Measurements from ENCODE around the gene BCAS3. TPM values are rescaled to one million over a fixed set of nuclear protein-coding genes. Genes with fewer than 3 reads are reported as not detected.
A peak's percentile ranks its signal among the peaks of the same experiment; 100 is the strongest.

The BCAS3 gene
- total RNA-seq (10 to 100 TPM; 34.3 to 47.6 TPM), polyA plus RNA-seq (10 to 100 TPM; 11.6 to 20.5 TPM)
- long read RNA-seq, donor 1, full-length matches to known transcripts, result 8 of 48 reads
- long read RNA-seq, donor 1, partial matches to known transcripts, result 20 of 48 reads
- long read RNA-seq, donor 1, other reads (novel, unspliced or antisense), result 20 of 48 reads
- long read RNA-seq, donor 2, full-length matches to known transcripts, result 2 of 31 reads
- long read RNA-seq, donor 2, partial matches to known transcripts, result 2 of 31 reads
- long read RNA-seq, donor 2, other reads (novel, unspliced or antisense), result 27 of 31 reads

- Histone ChIP-seq H3K4me1 (ENCODE audit: control insufficient read depth in 1 of 2, insufficient read depth in 2 of 2, low read length in 2 of 2) (no peaks in the 10 kb centered on the region), H3K4me3 (ENCODE audit: low read length in 2 of 2) (peak within 1 kb of the TSS; percentile 60 to 75), H3K9me3 (ENCODE audit: control insufficient read depth, low read length) (no peaks in the 10 kb centered on the region), H3K27ac (ENCODE audit: low read depth in 1 of 2, low read length in 2 of 2) (peak within 1 kb of the TSS in 1 of 2 donors; percentile 4), H3K36me3 (ENCODE audit: control insufficient read depth in 1 of 2, insufficient read depth in 2 of 2, low read length in 1 of 2) (no peaks in the 10 kb centered on the region), H3K27me3 (ENCODE audit: control insufficient read depth in 1 of 2, insufficient read depth in 2 of 2, low read length in 1 of 2) (no peaks in the 10 kb centered on the region)
- DNase-seq (peak; percentile 98 to 99), ATAC-seq (ENCODE audit: low FRiP score) (peak; percentile 99)
- intact Hi-C loops (cut with DNase I), result no loop called here
- 0 to 1% methylated on average over 50 to 51 of the region's 51 CpGs for WGBS, 2 donors
Observed at GRCh38 chr17:60677308-60678117, at the start of gene BCAS3. Gene BCAS3 (plus strand): TSS chr17:60677851.

GRCh38 chr17:60628252-60628889, 49.3 kb upstream of the BCAS3 start:
- Histone ChIP-seq H3K4me3 (ENCODE audit: low read length in 2 of 2) (no peak overlapping the region), H3K27me3 (ENCODE audit: control insufficient read depth in 1 of 2, insufficient read depth in 2 of 2, low read length in 1 of 2) (no peaks in the 10 kb centered on the region), H3K4me1 (ENCODE audit: control insufficient read depth in 1 of 2, insufficient read depth in 2 of 2, low read length in 2 of 2) (no peaks in the 10 kb centered on the region), H3K9me3 (ENCODE audit: control insufficient read depth, low read length) (no peaks in the 10 kb centered on the region), H3K27ac (ENCODE audit: low read depth in 1 of 2, low read length in 2 of 2) (no peak overlapping the region), H3K36me3 (ENCODE audit: control insufficient read depth in 1 of 2, insufficient read depth in 2 of 2, low read length in 1 of 2) (no peaks in the 10 kb centered on the region)
- DNase-seq, result no peak
- no peak for ATAC-seq (ENCODE audit: low FRiP score)
- intact Hi-C loops (cut with DNase I), result no loop called here
- WGBS, 2 donors, result 86 to 91% methylated on average over 6 of the region's 6 CpGs

- DNase-seq, result no peak
- ATAC-seq (ENCODE audit: low FRiP score), result no peak
- H3K36me3 ChIP-seq (ENCODE audit: control insufficient read depth in 1 of 2, insufficient read depth in 2 of 2, low read length in 1 of 2), result no peaks in the 10 kb centered on the region
- intact Hi-C loops (cut with DNase I), result no loop called here
- H3K27ac ChIP-seq (ENCODE audit: low read depth in 1 of 2, low read length in 2 of 2), result no peak overlapping the region
- 25 to 36% methylated on average over 2 of the region's 2 CpGs for WGBS, 2 donors
- H3K4me3 ChIP-seq (ENCODE audit: low read length in 2 of 2), result no peak overlapping the region
- no peaks in the 10 kb centered on the region for H3K4me1 ChIP-seq (ENCODE audit: control insufficient read depth in 1 of 2, insufficient read depth in 2 of 2, low read length in 2 of 2)
- H3K27me3 ChIP-seq (ENCODE audit: control insufficient read depth in 1 of 2, insufficient read depth in 2 of 2, low read length in 1 of 2), result no peaks in the 10 kb centered on the region
- H3K9me3 ChIP-seq (ENCODE audit: control insufficient read depth, low read length), result no peaks in the 10 kb centered on the region
Observed at GRCh38 chr17:60629120-60629519, 48.5 kb upstream of the BCAS3 start.

- intact Hi-C loops (cut with DNase I), result no loop called here
- Histone ChIP-seq H3K36me3 (ENCODE audit: control insufficient read depth in 1 of 2, insufficient read depth in 2 of 2, low read length in 1 of 2) (no peaks in the 10 kb centered on the region), H3K9me3 (ENCODE audit: control insufficient read depth, low read length) (no peaks in the 10 kb centered on the region), H3K27me3 (ENCODE audit: control insufficient read depth in 1 of 2, insufficient read depth in 2 of 2, low read length in 1 of 2) (no peaks in the 10 kb centered on the region), H3K4me3 (ENCODE audit: low read length in 2 of 2) (no peak overlapping the region), H3K4me1 (ENCODE audit: control insufficient read depth in 1 of 2, insufficient read depth in 2 of 2, low read length in 2 of 2) (no peaks in the 10 kb centered on the region), H3K27ac (ENCODE audit: low read depth in 1 of 2, low read length in 2 of 2) (no peak overlapping the region)
- ATAC-seq (ENCODE audit: low FRiP score), result no peak
- 41 to 47% methylated on average over 5 of the region's 5 CpGs for WGBS, 2 donors
- peak in 1 of 2 donors; percentile 59 for DNase-seq
Observed at GRCh38 chr17:60630352-60630751, 47.3 kb upstream of the BCAS3 start.

GRCh38 chr17:60631119-60631518, 46.5 kb upstream of the BCAS3 start:
- Histone ChIP-seq H3K36me3 (ENCODE audit: control insufficient read depth in 1 of 2, insufficient read depth in 2 of 2, low read length in 1 of 2) (no peaks in the 10 kb centered on the region), H3K4me1 (ENCODE audit: control insufficient read depth in 1 of 2, insufficient read depth in 2 of 2, low read length in 2 of 2) (no peaks in the 10 kb centered on the region), H3K27ac (ENCODE audit: low read depth in 1 of 2, low read length in 2 of 2) (no peak overlapping the region), H3K9me3 (ENCODE audit: control insufficient read depth, low read length) (no peaks in the 10 kb centered on the region), H3K4me3 (ENCODE audit: low read length in 2 of 2) (no peak overlapping the region), H3K27me3 (ENCODE audit: control insufficient read depth in 1 of 2, insufficient read depth in 2 of 2, low read length in 1 of 2) (no peaks in the 10 kb centered on the region)
- no peak for DNase-seq
- intact Hi-C loops (cut with DNase I), result no loop called here
- 95 to 99% methylated on average over 6 of the region's 6 CpGs for WGBS, 2 donors
- ATAC-seq (ENCODE audit: low FRiP score), result no peak

- DNase-seq, result no peak
- H3K9me3 ChIP-seq (ENCODE audit: control insufficient read depth, low read length), result no peaks in the 10 kb centered on the region
- no peaks in the 10 kb centered on the region for H3K27me3 ChIP-seq (ENCODE audit: control insufficient read depth in 1 of 2, insufficient read depth in 2 of 2, low read length in 1 of 2)
- WGBS, 2 donors, result 85 to 88% methylated on average over 2 of the region's 2 CpGs
- intact Hi-C loops (cut with DNase I), result loop anchor here in 1 of 2 donors (5.0 kb wide), 1 partner anchor 60 kb away; no protein-coding TSS in a partner anchor
- H3K4me1 ChIP-seq (ENCODE audit: control insufficient read depth in 1 of 2, insufficient read depth in 2 of 2, low read length in 2 of 2), result no peaks in the 10 kb centered on the region
- ATAC-seq (ENCODE audit: low FRiP score), result no peak
- H3K4me3 ChIP-seq (ENCODE audit: low read length in 2 of 2), result no peak overlapping the region
- H3K36me3 ChIP-seq (ENCODE audit: control insufficient read depth in 1 of 2, insufficient read depth in 2 of 2, low read length in 1 of 2), result no peaks in the 10 kb centered on the region
- H3K27ac ChIP-seq (ENCODE audit: low read depth in 1 of 2, low read length in 2 of 2), result no peak overlapping the region
Observed at GRCh38 chr17:60637683-60638082, 40.0 kb upstream of the BCAS3 start.

- no peaks in the 10 kb centered on the region for H3K27me3 ChIP-seq (ENCODE audit: control insufficient read depth in 1 of 2, insufficient read depth in 2 of 2, low read length in 1 of 2)
- no peak overlapping the region for H3K4me3 ChIP-seq (ENCODE audit: low read length in 2 of 2)
- intact Hi-C loops (cut with DNase I), result loop anchor here in 1 of 2 donors (5.0 kb wide), 1 partner anchor 62 kb away; no protein-coding TSS in a partner anchor
- H3K9me3 ChIP-seq (ENCODE audit: control insufficient read depth, low read length), result no peaks in the 10 kb centered on the region
- H3K27ac ChIP-seq (ENCODE audit: low read depth in 1 of 2, low read length in 2 of 2), result no peak overlapping the region
- H3K36me3 ChIP-seq (ENCODE audit: control insufficient read depth in 1 of 2, insufficient read depth in 2 of 2, low read length in 1 of 2), result no peaks in the 10 kb centered on the region
- no peak for DNase-seq
- no peaks in the 10 kb centered on the region for H3K4me1 ChIP-seq (ENCODE audit: control insufficient read depth in 1 of 2, insufficient read depth in 2 of 2, low read length in 2 of 2)
- WGBS, 2 donors, result 74 to 78% methylated on average over 4 of the region's 4 CpGs
- ATAC-seq (ENCODE audit: low FRiP score), result no peak
Observed at GRCh38 chr17:60639019-60639330, 38.7 kb upstream of the BCAS3 start.

- Histone ChIP-seq H3K4me3 (ENCODE audit: low read length in 2 of 2) (no peak overlapping the region), H3K27me3 (ENCODE audit: control insufficient read depth in 1 of 2, insufficient read depth in 2 of 2, low read length in 1 of 2) (no peaks in the 10 kb centered on the region), H3K27ac (ENCODE audit: low read depth in 1 of 2, low read length in 2 of 2) (no peak overlapping the region), H3K9me3 (ENCODE audit: control insufficient read depth, low read length) (no peaks in the 10 kb centered on the region), H3K4me1 (ENCODE audit: control insufficient read depth in 1 of 2, insufficient read depth in 2 of 2, low read length in 2 of 2) (no peaks in the 10 kb centered on the region), H3K36me3 (ENCODE audit: control insufficient read depth in 1 of 2, insufficient read depth in 2 of 2, low read length in 1 of 2) (no peaks in the 10 kb centered on the region)
- ATAC-seq (ENCODE audit: low FRiP score) (no peak), DNase-seq (no peak)
- WGBS, 2 donors, result 81 to 88% methylated on average over 2 of the region's 2 CpGs
- intact Hi-C loops (cut with DNase I), result loop anchor here (5.0 to 10.0 kb wide), 2 partner anchors 63 to 196 kb away; no protein-coding TSS in a partner anchor
Observed at GRCh38 chr17:60640503-60640902, 37.1 kb upstream of the BCAS3 start.
